Measurements from ENCODE around the gene KDM5A. TPM values are rescaled to one million over a fixed set of nuclear protein-coding genes. Genes with fewer than 3 reads are reported as not detected.
"Not testable (repeated sequence)": the region's sequence is repeated elsewhere in the genome, so short reads cannot be mapped to it uniquely, and the experiment has no call there.

Gene KDM5A
- polyA plus RNA-seq (ENCODE audit: insufficient read length): 26.0 TPM

- peak; percentile 95 for DNase-seq
Measured at GRCh38 chr12:389142-390096, at the start of gene KDM5A. TSS of gene KDM5A (minus strand) at chr12:389320. CDS start at chr12:389091, 229 bp downstream.

- DNase-seq: not testable (repeated sequence)
Measured at GRCh38 chr12:435737-436136, 46.6 kb upstream of the KDM5A start.

- DNase-seq: no peak
Measured at GRCh38 chr12:422526-422925, 33.4 kb upstream of the KDM5A start.

GRCh38 chr12:418432-418831 lies 29.3 kb upstream of the KDM5A start:
- DNase-seq: no peak

GRCh38 chr12:414859-415258 lies 25.7 kb upstream of the KDM5A start:
- DNase-seq: no peak

GRCh38 chr12:402029-402389 lies 12.9 kb upstream of the KDM5A start:
- DNase-seq: no peak

- DNase-seq: peak; percentile 96
Measured at GRCh38 chr12:401235-402028, 12.3 kb upstream of the KDM5A start, which contains the start of gene CCDC77. TSS of gene CCDC77 (plus strand) at chr12:401644. CDS start at chr12:409384, 7,740 bp downstream.

GRCh38 chr12:400828-401227 lies 11.7 kb upstream of the KDM5A start:
- DNase-seq: no peak

- peak; percentile 34 for DNase-seq
Measured at GRCh38 chr12:388541-389141, 479 bp downstream of the KDM5A start.

- DNase-seq: no peak
Measured at GRCh38 chr12:388012-388411, 1.1 kb downstream of the KDM5A start.

GRCh38 chr12:386651-387050 lies 2.5 kb downstream of the KDM5A start:
- no peak for DNase-seq

GRCh38 chr12:370739-371485 lies 18.2 kb downstream of the KDM5A start:
- DNase-seq: not testable (repeated sequence)

- DNase-seq: no peak
Measured at GRCh38 chr12:367972-368371, 21.1 kb downstream of the KDM5A start.

- no peak for DNase-seq
Measured at GRCh38 chr12:366820-367219, 22.3 kb downstream of the KDM5A start.

- DNase-seq: no peak
Measured at GRCh38 chr12:359091-359490, 30.0 kb downstream of the KDM5A start.

- DNase-seq: no peak
Measured at GRCh38 chr12:356276-356988, 32.7 kb downstream of the KDM5A start.

GRCh38 chr12:351197-351596 lies 37.9 kb downstream of the KDM5A start:
- DNase-seq: not testable (repeated sequence)

GRCh38 chr12:349625-350024 lies 39.5 kb downstream of the KDM5A start:
- DNase-seq: not testable (repeated sequence)

- DNase-seq: not testable (repeated sequence)
Measured at GRCh38 chr12:343036-343435, 46.1 kb downstream of the KDM5A start.

- DNase-seq: no peak
Measured at GRCh38 chr12:337039-337438, 52.1 kb downstream of the KDM5A start.

GRCh38 chr12:334125-334524 lies 55.0 kb downstream of the KDM5A start:
- no peak for DNase-seq
